Measurements from ENCODE around the gene SCN2A.
A peak's percentile ranks its signal among the peaks of the same experiment; 100 is the strongest.

GRCh38 chr2:165293440-165294420, 54.5 kb downstream of the SCN2A start:
- TF ChIP-seq CEBPB (IDR thresholded peaks at IDR 0.05; ENCODE audit: low read depth, low read length), result no peak
- peak; percentile 82 for TF ChIP-seq CTCF (conservative IDR thresholded peaks at IDR 0.05; ENCODE audit: low read depth, low read length)
- TF ChIP-seq RFX5 (IDR thresholded peaks at IDR 0.05; ENCODE audit: low read depth, low read length), result no peak
- TF ChIP-seq POLR2A (IDR thresholded peaks at IDR 0.05; ENCODE audit: low read depth, low read length), result no peak
- TF ChIP-seq RCOR1 (IDR thresholded peaks at IDR 0.05; ENCODE audit: insufficient replicate concordance, low read length), result no peak
- no peak for TF ChIP-seq BHLHE40 (IDR thresholded peaks at IDR 0.05; ENCODE audit: low read depth, low read length)
